CD14-positive monocyte (primary cell): ENCODE results near the gene CR2. TPM values are rescaled to one million over a fixed set of nuclear protein-coding genes. Genes with fewer than 3 reads are reported as not detected.

Source experiments
- DNase-seq, 3 donors: peaks; one replicate each; pipeline ENCODE4 v3.0.0-alpha.2; 2011 to 2022
- H2AFZ ChIP-seq: 2 replicates; pipeline ENCODE4 v1.6.0; 2012; ENCODE audit warnings: mild to moderate bottlenecking, low read depth, low read length, inconsistent platforms; ENCODE audit not compliant: insufficient read depth, poor library complexity, severe bottlenecking
- H3K27ac ChIP-seq, 2 donors: 1 replicate in 1 of 2; 2 replicates in 1 of 2; pipeline ENCODE4 v1.5.1; 2012 to 2013; ENCODE audit warnings: low read length in 2 of 2, control low read depth in 1 of 2, inconsistent platforms in 1 of 2, low read depth in 1 of 2, mild to moderate bottlenecking in 1 of 2
- H3K27me3 ChIP-seq, 2 donors: one replicate each; pipeline versions ENCODE4 v1.6.0 to v1.6.1; 2011 to 2013; ENCODE audit warnings: low read length in 2 of 2; ENCODE audit not compliant: control insufficient read depth in 2 of 2, insufficient read depth in 2 of 2
- H3K36me3 ChIP-seq, 2 donors: replicated peaks in 1 of 2; 1 replicate in 1 of 2; 2 replicates in 1 of 2; pipeline versions ENCODE4 v1.5.1 to v1.6.1; 2012 to 2013; ENCODE audit warnings: low read length in 2 of 2, control low read depth in 1 of 2, inconsistent platforms in 1 of 2, mild to moderate bottlenecking in 1 of 2; ENCODE audit not compliant: insufficient read depth in 2 of 2, control insufficient read depth in 1 of 2
- H3K4me1 ChIP-seq, 2 donors: 1 replicate in 1 of 2; 2 replicates in 1 of 2; pipeline versions ENCODE4 v1.5.1 to v1.6.1; 2012 to 2013; ENCODE audit warnings: low read length in 2 of 2, control low read depth in 1 of 2, inconsistent platforms in 1 of 2, mild to moderate bottlenecking in 1 of 2, moderate library complexity in 1 of 2; ENCODE audit not compliant: insufficient read depth in 2 of 2, control insufficient read depth in 1 of 2
- H3K4me2 ChIP-seq: replicated peaks from 2 replicates; pipeline ENCODE3; 2012; ENCODE audit warnings: low read length, moderate library complexity, mild to moderate bottlenecking; ENCODE audit not compliant: poor library complexity, severe bottlenecking; ENCODE audit errors: extremely low read depth
- H3K4me3 ChIP-seq, 3 experiments: fragments of 200-600 bp in 1 of 3; sonication (generic) in 1 of 3; replicated peaks in 1 of 3; 1 replicate in 2 of 3; 2 replicates in 1 of 3; pipeline ENCODE4 v1.5.1; 2011 to 2013; ENCODE audit warnings: low read length in 3 of 3, mild to moderate bottlenecking in 3 of 3, control low read depth in 2 of 3, low read depth in 2 of 3, inconsistent platforms in 1 of 3, moderate library complexity in 1 of 3
- H3K79me2 ChIP-seq: 2 replicates; pipeline ENCODE4 v1.6.0; 2012; ENCODE audit warnings: mild to moderate bottlenecking, control low read depth, inconsistent platforms, low read length, moderate library complexity; ENCODE audit not compliant: insufficient read depth
- H3K9ac ChIP-seq: 2 replicates; pipeline ENCODE4 v1.6.0; 2017; ENCODE audit warnings: low read length, mild to moderate bottlenecking; ENCODE audit not compliant: insufficient read depth, poor library complexity, severe bottlenecking
- H3K9me3 ChIP-seq, 2 donors: replicated peaks in 1 of 2; 1 replicate in 1 of 2; 2 replicates in 1 of 2; pipeline versions ENCODE4 v1.5.1 to v1.6.1; 2012 to 2013; ENCODE audit warnings: low read length in 2 of 2, control low read depth in 1 of 2; ENCODE audit not compliant: control insufficient read depth in 1 of 2, insufficient read depth in 1 of 2
- H4K20me1 ChIP-seq: 2 replicates; pipeline ENCODE4 v1.6.0; 2012; ENCODE audit warnings: mild to moderate bottlenecking, low read length, control low read depth, moderate library complexity; ENCODE audit not compliant: insufficient read depth
- H3K27ac Mint-ChIP-seq, 7 donors: one replicate each; pipeline ENCODE4 v1.8.0; 2020; ENCODE audit warnings: mild to moderate bottlenecking in 7 of 7, mixed read lengths in 7 of 7, moderate library complexity in 6 of 7, inconsistent platforms in 2 of 7
- H3K27me3 Mint-ChIP-seq, 3 donors: one replicate each; pipeline ENCODE4 v1.8.0; 2021 to 2022; ENCODE audit warnings: low read depth in 3 of 3, mild to moderate bottlenecking in 3 of 3, mixed read lengths in 3 of 3, moderate library complexity in 3 of 3, inconsistent platforms in 1 of 3
- H3K36me3 Mint-ChIP-seq, 2 donors: one replicate each; pipeline ENCODE4 v1.8.0; 2020; ENCODE audit warnings: mixed read lengths in 2 of 2, inconsistent platforms in 1 of 2, mild to moderate bottlenecking in 1 of 2
- H3K4me1 Mint-ChIP-seq: one replicate; pipeline ENCODE4 v1.8.0; 2020; ENCODE audit warnings: mild to moderate bottlenecking, mixed read lengths
- H3K4me3 Mint-ChIP-seq, 2 donors: one replicate each; pipeline ENCODE4 v1.8.0; 2020; ENCODE audit warnings: mild to moderate bottlenecking in 2 of 2, mixed read lengths in 2 of 2, moderate library complexity in 1 of 2
- H3K9me3 Mint-ChIP-seq, 7 donors: one replicate each; pipeline ENCODE4 v1.8.0; 2020 to 2022; ENCODE audit warnings: mixed read lengths in 7 of 7, mild to moderate bottlenecking in 6 of 7, moderate library complexity in 6 of 7, inconsistent platforms in 2 of 7
- WGBS: methylation state at CpG from one replicate; pipeline ENCODE4 v1.1.5; 2013; ENCODE audit warnings: missing lambda C conversion rate; ENCODE audit not compliant: insufficient coverage; 5-methylcytosine and 5-hydroxymethylcytosine counted together
- intact Hi-C, 2 donors: fragments of 100-400 bp; cut with micrococcal nuclease; formaldehyde crosslinking; loops; one replicate each; pipeline versions ENCODE4 v1.15.0 to v1.15.1; 2023
- polyA plus RNA-seq, 3 donors: library from polyadenylated mRNA; depleted of rRNA in 1 of 3; unstranded in 2 of 3; stranded (reverse) in 1 of 3; fragments of 300-500 nt in 2 of 3; fragments of >200 nt in 1 of 3; fragmentation: Illumina TruSeq in 2 of 3; gene quantifications; 1 replicate in 2 of 3; 2 replicates in 1 of 3; pipeline ENCODE4 v1.2.3, GENCODE V29; 2012 to 2021
- TF ChIP-seq, protein P1 (sequence below): fragments of 200-600 bp; IDR thresholded peaks from one replicate; pipeline ENCODE4 v1.8.0; 2022; ENCODE audit warnings: antibody characterized with exemption, mild to moderate bottlenecking

The CR2 gene
- polyA plus RNA-seq, 3 donors, result 0.05 to 0.28 (median 0.08) TPM

DNA sequence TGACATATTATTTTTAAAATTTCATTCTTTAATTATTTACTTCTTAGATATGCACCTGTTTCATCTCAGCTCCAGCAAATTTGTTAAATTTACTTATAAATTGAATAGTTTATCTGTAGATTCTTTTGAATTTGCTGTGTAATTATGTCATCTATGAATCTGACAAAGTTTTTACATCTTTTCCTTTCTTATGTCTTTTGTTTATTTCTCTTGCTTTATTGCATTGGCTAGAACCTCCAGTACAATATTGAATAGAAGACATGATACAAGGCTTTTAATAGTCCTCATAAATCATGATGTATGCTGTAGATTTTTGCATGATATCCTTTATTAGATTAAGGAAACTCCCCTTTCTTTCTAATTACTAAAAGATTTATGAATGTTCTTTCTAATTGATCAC lies 62.6 kb downstream of the CR2 start:
- Histone ChIP-seq H3K36me3 (peaks cover 0 to 66% of the 10 kb centered on the region in 2 donors), H2AFZ (no peak overlapping the region), H3K9ac (no peak overlapping the region), H3K4me2 (no peak overlapping the region), H3K27me3 (no peaks in the 10 kb centered on the region), H3K79me2 (no peaks in the 10 kb centered on the region), H4K20me1 (no peaks in the 10 kb centered on the region), H3K27ac (no peak overlapping the region), H3K9me3 (peaks cover 0 to 3% of the 10 kb centered on the region in 2 donors), H3K4me3 (no peak overlapping the region), H3K4me1 (no peaks in the 10 kb centered on the region)
- Mint-ChIP-seq H3K27me3 (peaks cover 0 to 2% (median 0%) of the 10 kb centered on the region in 3 donors), H3K4me3 (no peak overlapping the region), H3K9me3 (peaks cover 0 to 3% (median 2%) of the 10 kb centered on the region in 7 donors), H3K36me3 (peaks cover 55 to 68% of the 10 kb centered on the region in 2 donors), H3K27ac (no peak overlapping the region), H3K4me1 (peaks cover 2% of the 10 kb centered on the region)
- intact Hi-C loops, result no loop called here
- TF ChIP-seq, protein P1, sequence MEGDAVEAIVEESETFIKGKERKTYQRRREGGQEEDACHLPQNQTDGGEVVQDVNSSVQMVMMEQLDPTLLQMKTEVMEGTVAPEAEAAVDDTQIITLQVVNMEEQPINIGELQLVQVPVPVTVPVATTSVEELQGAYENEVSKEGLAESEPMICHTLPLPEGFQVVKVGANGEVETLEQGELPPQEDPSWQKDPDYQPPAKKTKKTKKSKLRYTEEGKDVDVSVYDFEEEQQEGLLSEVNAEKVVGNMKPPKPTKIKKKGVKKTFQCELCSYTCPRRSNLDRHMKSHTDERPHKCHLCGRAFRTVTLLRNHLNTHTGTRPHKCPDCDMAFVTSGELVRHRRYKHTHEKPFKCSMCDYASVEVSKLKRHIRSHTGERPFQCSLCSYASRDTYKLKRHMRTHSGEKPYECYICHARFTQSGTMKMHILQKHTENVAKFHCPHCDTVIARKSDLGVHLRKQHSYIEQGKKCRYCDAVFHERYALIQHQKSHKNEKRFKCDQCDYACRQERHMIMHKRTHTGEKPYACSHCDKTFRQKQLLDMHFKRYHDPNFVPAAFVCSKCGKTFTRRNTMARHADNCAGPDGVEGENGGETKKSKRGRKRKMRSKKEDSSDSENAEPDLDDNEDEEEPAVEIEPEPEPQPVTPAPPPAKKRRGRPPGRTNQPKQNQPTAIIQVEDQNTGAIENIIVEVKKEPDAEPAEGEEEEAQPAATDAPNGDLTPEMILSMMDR, result no peak
- no peak for DNase-seq

DNA sequence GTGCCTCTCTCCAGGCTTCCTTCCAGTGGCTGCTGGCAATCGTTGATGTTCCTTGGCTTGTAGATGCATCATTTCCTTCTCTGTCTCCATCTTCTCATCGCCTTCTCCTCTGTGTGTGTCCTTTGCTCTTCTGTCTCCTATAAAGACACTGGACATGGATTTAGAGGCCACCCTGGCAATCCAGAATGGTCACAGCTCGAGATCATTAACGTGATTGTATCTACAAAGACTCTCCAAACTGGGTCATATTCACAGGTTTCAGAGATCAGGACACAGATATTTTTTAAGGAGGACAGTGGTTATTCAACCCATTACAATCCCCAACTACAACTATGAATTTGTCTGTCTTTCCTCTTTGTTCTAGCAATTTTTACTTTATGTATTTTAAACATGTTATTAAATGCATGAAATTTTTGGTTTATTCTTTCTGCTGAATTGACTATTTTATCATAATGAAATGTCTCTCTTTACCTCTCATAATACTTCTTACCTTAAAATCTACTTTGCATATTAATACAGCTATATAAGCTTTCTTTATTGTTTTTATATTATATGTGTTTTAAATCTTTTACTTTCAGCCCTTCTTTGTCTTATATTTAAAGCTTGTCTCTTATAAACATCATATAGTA lies 64.6 kb downstream of the CR2 start:
- Mint-ChIP-seq H3K9me3 (peaks cover 0 to 3% (median 2%) of the 10 kb centered on the region in 7 donors), H3K4me3 (no peak overlapping the region), H3K27ac (peak overlapping the region in 1 of 7 donors; percentile 55), H3K36me3 (peaks cover 48 to 57% of the 10 kb centered on the region in 2 donors), H3K27me3 (peaks cover 0 to 2% (median 0%) of the 10 kb centered on the region in 3 donors), H3K4me1 (peaks cover 2% of the 10 kb centered on the region)
- Histone ChIP-seq H3K4me3 (no peak overlapping the region), H3K36me3 (peaks cover 0 to 54% of the 10 kb centered on the region in 2 donors), H3K9ac (no peak overlapping the region), H3K79me2 (no peaks in the 10 kb centered on the region), H3K27ac (no peak overlapping the region), H3K4me2 (no peak overlapping the region), H3K9me3 (peaks cover 0 to 3% of the 10 kb centered on the region in 2 donors), H2AFZ (no peak overlapping the region), H3K27me3 (no peaks in the 10 kb centered on the region), H4K20me1 (no peaks in the 10 kb centered on the region), H3K4me1 (no peaks in the 10 kb centered on the region)
- TF ChIP-seq, protein P1, result no peak
- intact Hi-C loops, result no loop called here
- WGBS, result 86% methylated on average over 4 of the region's 4 CpGs
- DNase-seq, result no peak
